Neural crest cell (in vitro differentiated cells): ENCODE measurements around the gene FAM111A. TPM values are rescaled to one million over a fixed set of nuclear protein-coding genes. Genes with fewer than 3 reads are reported as not detected.

ENCODE experiments used
- DNase-seq: peaks from one replicate; pipeline ENCODE4 v3.0.0; 2021; ENCODE audit warnings: low read depth, mixed read lengths, low spot score
- H3K27ac Mint-ChIP-seq: one replicate; pipeline ENCODE4 v1.8.0; 2021; ENCODE audit warnings: mild to moderate bottlenecking, mixed read lengths; ENCODE audit not compliant: unreplicated experiment
- H3K27me3 Mint-ChIP-seq: 2 replicates; pipeline ENCODE4 v1.8.0; 2021; ENCODE audit warnings: low read depth, mild to moderate bottlenecking, mixed read lengths
- H3K36me3 Mint-ChIP-seq: 2 replicates; pipeline ENCODE4 v1.8.0; 2021; ENCODE audit warnings: low read depth, mild to moderate bottlenecking, mixed read lengths
- H3K4me1 Mint-ChIP-seq: 2 replicates; pipeline ENCODE4 v1.8.0; 2021; ENCODE audit warnings: mixed read lengths
- H3K4me3 Mint-ChIP-seq: one replicate; pipeline ENCODE4 v1.8.0; 2021; ENCODE audit warnings: mild to moderate bottlenecking, mixed read lengths
- H3K9me3 Mint-ChIP-seq: 2 replicates; pipeline ENCODE4 v1.8.0; 2021; ENCODE audit warnings: mixed read lengths
- total RNA-seq: library from RNA; stranded (reverse); gene quantifications from 2 replicates; pipeline ENCODE4 v1.2.1, GENCODE V29; 2021
- TF ChIP-seq, protein P1 (sequence below): fragments of 200-600 bp; sonication (generic); conservative IDR thresholded peaks from 2 replicates; pipeline ENCODE4 v1.5.0; 2021; ENCODE audit warnings: antibody characterized with exemption, mild to moderate bottlenecking

Gene FAM111A
- total RNA-seq, 1 donor from 2014 or later: 23.4 TPM

DNA sequence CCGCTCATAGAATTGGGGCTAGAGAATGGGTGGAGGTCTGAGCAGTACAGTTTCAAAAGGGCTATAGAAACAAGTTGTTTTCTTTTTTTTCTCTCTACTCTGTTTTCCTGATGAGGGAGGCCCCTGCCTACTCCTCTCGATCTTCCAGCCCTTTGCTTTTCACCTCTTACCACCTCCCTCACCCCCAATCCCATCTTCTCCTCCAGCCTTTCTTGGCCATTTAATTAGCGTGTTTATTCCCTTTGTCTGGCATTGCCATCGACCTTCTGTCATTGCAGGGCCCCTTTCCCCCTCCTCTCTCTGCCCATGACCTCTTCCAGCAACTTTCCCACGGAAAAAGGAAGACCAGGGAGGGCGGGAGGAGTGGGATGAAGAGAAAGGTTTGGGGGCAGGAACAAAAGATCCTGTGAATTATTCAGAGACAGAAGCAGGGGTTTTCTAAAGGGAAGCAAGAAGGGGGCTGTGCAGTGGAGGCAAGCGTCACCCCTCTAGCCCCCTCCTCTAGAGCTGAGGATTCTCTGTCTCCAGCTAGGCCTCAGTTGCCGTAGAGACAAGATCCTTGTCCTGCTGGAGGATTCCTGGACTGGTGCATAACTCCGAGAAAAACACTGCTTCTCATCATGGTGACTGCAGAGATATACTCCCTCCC, 42.2 kb downstream of the FAM111A start:
- no peaks in the 10 kb centered on the region for H3K9me3 Mint-ChIP-seq
- TF ChIP-seq, protein P1, sequence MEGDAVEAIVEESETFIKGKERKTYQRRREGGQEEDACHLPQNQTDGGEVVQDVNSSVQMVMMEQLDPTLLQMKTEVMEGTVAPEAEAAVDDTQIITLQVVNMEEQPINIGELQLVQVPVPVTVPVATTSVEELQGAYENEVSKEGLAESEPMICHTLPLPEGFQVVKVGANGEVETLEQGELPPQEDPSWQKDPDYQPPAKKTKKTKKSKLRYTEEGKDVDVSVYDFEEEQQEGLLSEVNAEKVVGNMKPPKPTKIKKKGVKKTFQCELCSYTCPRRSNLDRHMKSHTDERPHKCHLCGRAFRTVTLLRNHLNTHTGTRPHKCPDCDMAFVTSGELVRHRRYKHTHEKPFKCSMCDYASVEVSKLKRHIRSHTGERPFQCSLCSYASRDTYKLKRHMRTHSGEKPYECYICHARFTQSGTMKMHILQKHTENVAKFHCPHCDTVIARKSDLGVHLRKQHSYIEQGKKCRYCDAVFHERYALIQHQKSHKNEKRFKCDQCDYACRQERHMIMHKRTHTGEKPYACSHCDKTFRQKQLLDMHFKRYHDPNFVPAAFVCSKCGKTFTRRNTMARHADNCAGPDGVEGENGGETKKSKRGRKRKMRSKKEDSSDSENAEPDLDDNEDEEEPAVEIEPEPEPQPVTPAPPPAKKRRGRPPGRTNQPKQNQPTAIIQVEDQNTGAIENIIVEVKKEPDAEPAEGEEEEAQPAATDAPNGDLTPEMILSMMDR: no peak
- peak; percentile 53 for DNase-seq
- peak overlapping the region; percentile 80 for H3K4me3 Mint-ChIP-seq
- H3K27me3 Mint-ChIP-seq: peaks cover 3% of the 10 kb centered on the region
- peaks cover 90% of the 10 kb centered on the region for H3K4me1 Mint-ChIP-seq
- peaks cover 40% of the 10 kb centered on the region for H3K36me3 Mint-ChIP-seq
- H3K27ac Mint-ChIP-seq: peak overlapping the region; percentile 93

DNA sequence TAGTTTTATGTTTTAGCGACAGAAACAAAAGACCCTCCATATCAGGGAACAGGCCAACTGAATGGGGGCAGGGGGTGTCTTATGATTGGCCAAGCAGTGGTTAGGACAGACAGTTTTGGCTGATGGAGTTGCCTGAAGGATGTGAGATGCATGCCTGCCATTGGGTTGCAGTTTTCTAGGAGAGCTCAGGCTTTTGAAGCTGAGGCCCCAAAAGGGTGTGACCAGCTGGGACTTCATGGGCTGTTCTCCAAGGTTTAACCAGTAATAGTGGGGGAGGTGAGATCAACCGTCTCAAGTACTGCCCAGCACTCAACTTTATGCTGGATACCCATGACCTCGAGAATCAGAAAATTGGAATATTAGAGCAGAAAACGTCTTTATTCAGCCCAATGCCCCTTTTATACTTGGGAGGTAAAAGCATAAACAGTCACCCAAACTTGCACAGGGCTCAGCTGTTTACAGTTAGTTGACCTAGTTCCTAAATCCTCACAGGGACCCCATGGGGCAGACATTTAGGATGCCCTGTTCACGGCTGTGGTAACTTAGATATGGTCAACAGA, 42.8 kb downstream of the FAM111A start:
- peak overlapping the region; percentile 80 for H3K4me3 Mint-ChIP-seq
- H3K27me3 Mint-ChIP-seq: peaks cover 3% of the 10 kb centered on the region
- no peaks in the 10 kb centered on the region for H3K9me3 Mint-ChIP-seq
- H3K36me3 Mint-ChIP-seq: peaks cover 34% of the 10 kb centered on the region
- TF ChIP-seq, protein P1: no peak
- DNase-seq: no peak
- peak overlapping the region; percentile 93 for H3K27ac Mint-ChIP-seq
- peaks cover 83% of the 10 kb centered on the region for H3K4me1 Mint-ChIP-seq

DNA sequence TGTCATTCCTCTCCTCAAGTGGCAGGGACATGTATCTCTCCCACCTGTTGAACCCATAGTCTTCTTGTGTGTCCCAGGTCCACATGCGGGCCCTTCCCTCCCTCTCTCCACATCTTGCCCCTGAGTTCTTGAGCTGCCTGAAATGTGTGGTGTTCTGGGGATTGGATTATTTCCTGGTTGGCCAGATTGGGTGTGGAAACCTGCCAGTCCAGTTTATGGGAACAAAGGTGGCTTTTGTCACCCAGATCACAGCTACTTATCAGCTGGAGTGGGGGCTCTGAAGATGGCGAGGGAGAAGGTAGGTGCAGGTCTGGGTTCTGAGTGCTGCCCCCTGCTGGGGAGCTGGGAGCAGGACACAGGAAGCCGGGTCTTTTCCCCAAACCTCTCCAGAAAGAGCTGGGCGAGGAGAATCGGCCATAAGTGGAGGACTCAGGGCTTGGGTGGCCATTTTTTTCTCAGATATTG, 43.5 kb downstream of the FAM111A start:
- TF ChIP-seq, protein P1: peak; percentile 86
- Mint-ChIP-seq H3K27me3 (peaks cover 3% of the 10 kb centered on the region), H3K9me3 (no peaks in the 10 kb centered on the region), H3K4me1 (peaks cover 76% of the 10 kb centered on the region), H3K4me3 (peak overlapping the region; percentile 51), H3K36me3 (peaks cover 36% of the 10 kb centered on the region), H3K27ac (peak overlapping the region; percentile 90)
- peak; percentile 62 for DNase-seq

DNA sequence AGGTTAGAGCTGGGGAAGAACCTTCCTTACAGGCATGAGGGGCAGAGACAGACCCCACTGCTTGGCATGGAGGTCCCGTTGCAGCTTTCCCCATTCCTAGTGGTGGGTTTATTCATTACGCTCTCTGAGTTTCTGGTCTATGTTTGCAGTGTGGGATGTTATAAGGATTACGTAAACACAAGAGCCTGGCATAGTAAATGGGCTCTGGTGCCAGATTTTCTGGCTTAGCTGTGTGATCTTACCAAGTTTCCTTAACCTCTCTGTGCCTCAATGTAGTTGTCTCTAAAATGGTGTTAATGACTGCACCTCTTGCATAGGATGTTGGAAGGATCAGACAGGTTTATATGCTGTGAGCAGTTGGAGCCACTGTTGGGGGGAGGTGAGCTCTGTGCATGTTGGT, 44.4 kb downstream of the FAM111A start:
- Mint-ChIP-seq H3K9me3 (no peaks in the 10 kb centered on the region), H3K4me1 (peaks cover 68% of the 10 kb centered on the region), H3K36me3 (peaks cover 33% of the 10 kb centered on the region), H3K27ac (peak overlapping the region; percentile 16), H3K4me3 (peak overlapping the region; percentile 25), H3K27me3 (peaks cover 3% of the 10 kb centered on the region)
- TF ChIP-seq, protein P1: no peak
- no peak for DNase-seq

DNA sequence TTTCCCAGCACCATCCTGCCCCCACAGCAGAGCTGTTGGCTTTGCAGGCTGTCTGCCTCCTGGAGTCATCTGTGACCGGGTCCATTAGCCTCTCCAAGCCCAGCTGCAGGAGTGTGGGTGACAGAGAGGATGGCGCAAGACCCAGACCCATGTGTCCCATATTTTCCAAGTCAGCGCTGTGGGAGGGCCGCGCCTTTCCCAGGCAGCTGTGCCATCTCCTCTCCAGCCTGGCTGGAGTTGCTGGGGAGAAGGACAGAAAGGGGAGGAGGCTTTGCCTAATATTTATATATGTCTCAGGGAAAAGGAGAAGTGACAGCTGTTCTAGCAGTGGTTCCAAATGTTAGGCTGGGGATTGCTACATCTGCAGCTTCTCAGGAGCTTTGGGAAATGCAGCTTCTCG, 44.9 kb downstream of the FAM111A start:
- Mint-ChIP-seq H3K4me1 (peaks cover 64% of the 10 kb centered on the region), H3K9me3 (no peaks in the 10 kb centered on the region), H3K36me3 (peaks cover 34% of the 10 kb centered on the region), H3K27me3 (peaks cover 3% of the 10 kb centered on the region), H3K27ac (no peak overlapping the region), H3K4me3 (no peak overlapping the region)
- TF ChIP-seq, protein P1: no peak
- no peak for DNase-seq
